Measurements from ENCODE around the gene ANKRD45.
"Not testable (repeated sequence)": the region's sequence is repeated elsewhere in the genome, so short reads cannot be mapped to it uniquely, and the experiment has no call there.

Gene ANKRD45

GRCh38 chr1:173688300-173688699, 18.6 kb upstream of the ANKRD45 start:
- H3K36me3 ChIP-seq (ENCODE audit: control insufficient read depth, insufficient read depth, low read length), result no peaks in the 10 kb centered on the region
- DNase-seq, result no peak
- no peaks in the 10 kb centered on the region for H3K4me1 ChIP-seq (ENCODE audit: control insufficient read depth, insufficient read depth, low read length, poor library complexity, severe bottlenecking)
- no peaks in the 10 kb centered on the region for H3K27me3 ChIP-seq (replicated peaks; ENCODE audit: control insufficient read depth, insufficient read depth, low read length, poor library complexity, severe bottlenecking)
- no peaks in the 10 kb centered on the region for H3K9me3 ChIP-seq (ENCODE audit: control insufficient read depth, low read length)
- no peak overlapping the region for H3K27ac ChIP-seq (ENCODE audit: insufficient read depth, low read length, poor library complexity, severe bottlenecking)
- H3K4me3 ChIP-seq (ENCODE audit: insufficient read depth, low read depth, low read length, poor library complexity, severe bottlenecking), result no peak overlapping the region

- not testable (repeated sequence) for H3K9me3 ChIP-seq (ENCODE audit: control insufficient read depth, low read length); H3K27ac ChIP-seq (ENCODE audit: insufficient read depth, low read length, poor library complexity, severe bottlenecking); H3K4me3 ChIP-seq (ENCODE audit: insufficient read depth, low read depth, low read length, poor library complexity, severe bottlenecking); H3K4me1 ChIP-seq (ENCODE audit: control insufficient read depth, insufficient read depth, low read length, poor library complexity, severe bottlenecking); H3K36me3 ChIP-seq (ENCODE audit: control insufficient read depth, insufficient read depth, low read length); H3K27me3 ChIP-seq (replicated peaks; ENCODE audit: control insufficient read depth, insufficient read depth, low read length, poor library complexity, severe bottlenecking); DNase-seq
Observed at GRCh38 chr1:173685121-173685520, 15.5 kb upstream of the ANKRD45 start.

GRCh38 chr1:173683838-173684237, 14.2 kb upstream of the ANKRD45 start:
- not testable (repeated sequence) for H3K4me1 ChIP-seq (ENCODE audit: control insufficient read depth, insufficient read depth, low read length, poor library complexity, severe bottlenecking); H3K27ac ChIP-seq (ENCODE audit: insufficient read depth, low read length, poor library complexity, severe bottlenecking); DNase-seq; H3K27me3 ChIP-seq (replicated peaks; ENCODE audit: control insufficient read depth, insufficient read depth, low read length, poor library complexity, severe bottlenecking); H3K36me3 ChIP-seq (ENCODE audit: control insufficient read depth, insufficient read depth, low read length); H3K9me3 ChIP-seq (ENCODE audit: control insufficient read depth, low read length); H3K4me3 ChIP-seq (ENCODE audit: insufficient read depth, low read depth, low read length, poor library complexity, severe bottlenecking)

- Histone ChIP-seq H3K27me3 (replicated peaks; ENCODE audit: control insufficient read depth, insufficient read depth, low read length, poor library complexity, severe bottlenecking) (no peaks in the 10 kb centered on the region), H3K36me3 (ENCODE audit: control insufficient read depth, insufficient read depth, low read length) (no peaks in the 10 kb centered on the region), H3K9me3 (ENCODE audit: control insufficient read depth, low read length) (no peaks in the 10 kb centered on the region), H3K4me3 (ENCODE audit: insufficient read depth, low read depth, low read length, poor library complexity, severe bottlenecking) (no peak overlapping the region), H3K4me1 (ENCODE audit: control insufficient read depth, insufficient read depth, low read length, poor library complexity, severe bottlenecking) (no peaks in the 10 kb centered on the region), H3K27ac (ENCODE audit: insufficient read depth, low read length, poor library complexity, severe bottlenecking) (no peak overlapping the region)
- DNase-seq, result no peak
Observed at GRCh38 chr1:173682184-173682583, 12.5 kb upstream of the ANKRD45 start.

- DNase-seq; H3K36me3 ChIP-seq (ENCODE audit: control insufficient read depth, insufficient read depth, low read length); H3K27me3 ChIP-seq (replicated peaks; ENCODE audit: control insufficient read depth, insufficient read depth, low read length, poor library complexity, severe bottlenecking); H3K9me3 ChIP-seq (ENCODE audit: control insufficient read depth, low read length); H3K27ac ChIP-seq (ENCODE audit: insufficient read depth, low read length, poor library complexity, severe bottlenecking); H3K4me1 ChIP-seq (ENCODE audit: control insufficient read depth, insufficient read depth, low read length, poor library complexity, severe bottlenecking); H3K4me3 ChIP-seq (ENCODE audit: insufficient read depth, low read depth, low read length, poor library complexity, severe bottlenecking): not testable (repeated sequence)
Observed at GRCh38 chr1:173680152-173680551, 10.5 kb upstream of the ANKRD45 start.

GRCh38 chr1:173674496-173674895, 4.8 kb upstream of the ANKRD45 start:
- H3K9me3 ChIP-seq (ENCODE audit: control insufficient read depth, low read length); H3K4me1 ChIP-seq (ENCODE audit: control insufficient read depth, insufficient read depth, low read length, poor library complexity, severe bottlenecking); H3K36me3 ChIP-seq (ENCODE audit: control insufficient read depth, insufficient read depth, low read length); DNase-seq; H3K27ac ChIP-seq (ENCODE audit: insufficient read depth, low read length, poor library complexity, severe bottlenecking); H3K27me3 ChIP-seq (replicated peaks; ENCODE audit: control insufficient read depth, insufficient read depth, low read length, poor library complexity, severe bottlenecking); H3K4me3 ChIP-seq (ENCODE audit: insufficient read depth, low read depth, low read length, poor library complexity, severe bottlenecking): not testable (repeated sequence)

- H3K9me3 ChIP-seq (ENCODE audit: control insufficient read depth, low read length), result no peaks in the 10 kb centered on the region
- peaks cover 7% of the 10 kb centered on the region for H3K27me3 ChIP-seq (replicated peaks; ENCODE audit: control insufficient read depth, insufficient read depth, low read length, poor library complexity, severe bottlenecking)
- no peak overlapping the region for H3K4me3 ChIP-seq (ENCODE audit: insufficient read depth, low read depth, low read length, poor library complexity, severe bottlenecking)
- H3K36me3 ChIP-seq (ENCODE audit: control insufficient read depth, insufficient read depth, low read length), result no peaks in the 10 kb centered on the region
- no peak for DNase-seq
- peaks cover 7% of the 10 kb centered on the region for H3K4me1 ChIP-seq (ENCODE audit: control insufficient read depth, insufficient read depth, low read length, poor library complexity, severe bottlenecking)
- no peak overlapping the region for H3K27ac ChIP-seq (ENCODE audit: insufficient read depth, low read length, poor library complexity, severe bottlenecking)
Observed at GRCh38 chr1:173666646-173667045, 3.0 kb downstream of the ANKRD45 start.

- no peak for DNase-seq
- H3K4me3 ChIP-seq (ENCODE audit: insufficient read depth, low read depth, low read length, poor library complexity, severe bottlenecking), result no peak overlapping the region
- H3K27me3 ChIP-seq (replicated peaks; ENCODE audit: control insufficient read depth, insufficient read depth, low read length, poor library complexity, severe bottlenecking), result no peaks in the 10 kb centered on the region
- no peaks in the 10 kb centered on the region for H3K36me3 ChIP-seq (ENCODE audit: control insufficient read depth, insufficient read depth, low read length)
- no peaks in the 10 kb centered on the region for H3K9me3 ChIP-seq (ENCODE audit: control insufficient read depth, low read length)
- H3K27ac ChIP-seq (ENCODE audit: insufficient read depth, low read length, poor library complexity, severe bottlenecking), result no peak overlapping the region
- no peaks in the 10 kb centered on the region for H3K4me1 ChIP-seq (ENCODE audit: control insufficient read depth, insufficient read depth, low read length, poor library complexity, severe bottlenecking)
Observed at GRCh38 chr1:173663159-173663558, 6.5 kb downstream of the ANKRD45 start.

GRCh38 chr1:173661763-173662162, 7.9 kb downstream of the ANKRD45 start:
- Histone ChIP-seq H3K27ac (ENCODE audit: insufficient read depth, low read length, poor library complexity, severe bottlenecking) (no peak overlapping the region), H3K9me3 (ENCODE audit: control insufficient read depth, low read length) (no peaks in the 10 kb centered on the region), H3K36me3 (ENCODE audit: control insufficient read depth, insufficient read depth, low read length) (no peaks in the 10 kb centered on the region), H3K4me3 (ENCODE audit: insufficient read depth, low read depth, low read length, poor library complexity, severe bottlenecking) (no peak overlapping the region), H3K4me1 (ENCODE audit: control insufficient read depth, insufficient read depth, low read length, poor library complexity, severe bottlenecking) (no peaks in the 10 kb centered on the region), H3K27me3 (replicated peaks; ENCODE audit: control insufficient read depth, insufficient read depth, low read length, poor library complexity, severe bottlenecking) (no peaks in the 10 kb centered on the region)
- DNase-seq, result no peak

GRCh38 chr1:173661271-173661670, 8.4 kb downstream of the ANKRD45 start:
- Histone ChIP-seq H3K36me3 (ENCODE audit: control insufficient read depth, insufficient read depth, low read length) (no peaks in the 10 kb centered on the region), H3K27ac (ENCODE audit: insufficient read depth, low read length, poor library complexity, severe bottlenecking) (no peak overlapping the region), H3K4me3 (ENCODE audit: insufficient read depth, low read depth, low read length, poor library complexity, severe bottlenecking) (no peak overlapping the region), H3K27me3 (replicated peaks; ENCODE audit: control insufficient read depth, insufficient read depth, low read length, poor library complexity, severe bottlenecking) (no peaks in the 10 kb centered on the region), H3K9me3 (ENCODE audit: control insufficient read depth, low read length) (no peaks in the 10 kb centered on the region), H3K4me1 (ENCODE audit: control insufficient read depth, insufficient read depth, low read length, poor library complexity, severe bottlenecking) (no peaks in the 10 kb centered on the region)
- no peak for DNase-seq

- no peaks in the 10 kb centered on the region for H3K4me1 ChIP-seq (ENCODE audit: control insufficient read depth, insufficient read depth, low read length, poor library complexity, severe bottlenecking)
- no peak overlapping the region for H3K27ac ChIP-seq (ENCODE audit: insufficient read depth, low read length, poor library complexity, severe bottlenecking)
- H3K36me3 ChIP-seq (ENCODE audit: control insufficient read depth, insufficient read depth, low read length), result no peaks in the 10 kb centered on the region
- DNase-seq, result no peak
- H3K9me3 ChIP-seq (ENCODE audit: control insufficient read depth, low read length), result no peaks in the 10 kb centered on the region
- H3K27me3 ChIP-seq (replicated peaks; ENCODE audit: control insufficient read depth, insufficient read depth, low read length, poor library complexity, severe bottlenecking), result no peaks in the 10 kb centered on the region
- no peak overlapping the region for H3K4me3 ChIP-seq (ENCODE audit: insufficient read depth, low read depth, low read length, poor library complexity, severe bottlenecking)
Observed at GRCh38 chr1:173660306-173660705, 9.3 kb downstream of the ANKRD45 start.

Measured in effector memory CD4-positive, alpha-beta T cell (primary cell).